Activated naive CD4-positive, alpha-beta T cell treated with anti-CD3 and anti-CD28 coated beads, Interleukin-2, amount 50 U/mL, for 16 hours (primary cell): Measurements from ENCODE around the gene CHD9.
"Not testable (repeated sequence)": the region's sequence is repeated elsewhere in the genome, so short reads cannot be mapped to it uniquely, and the experiment has no call there.

Experiments used
- DNase-seq: peaks from one replicate; pipeline ENCODE4 v3.0.0-alpha.2; 2020

Gene CHD9

GRCh38 chr16:53135329-53135728, 80.5 kb downstream of the CHD9 start:
- DNase-seq = no peak

- DNase-seq = no peak
Observed at GRCh38 chr16:53142823-53143568, 88.2 kb downstream of the CHD9 start.

- DNase-seq = no peak
Observed at GRCh38 chr16:53147500-53148065, 92.8 kb downstream of the CHD9 start.

GRCh38 chr16:53150769-53151168, 96.0 kb downstream of the CHD9 start:
- no peak for DNase-seq

- DNase-seq = no peak
Observed at GRCh38 chr16:53152329-53152728, 97.5 kb downstream of the CHD9 start.

GRCh38 chr16:53153130-53153529, 98.3 kb downstream of the CHD9 start:
- DNase-seq = no peak

- no peak for DNase-seq
Observed at GRCh38 chr16:53154513-53154912, 99.7 kb downstream of the CHD9 start.

- DNase-seq = no peak
Observed at GRCh38 chr16:53156516-53156915, 101.7 kb downstream of the CHD9 start.

GRCh38 chr16:53159781-53160436, 105.1 kb downstream of the CHD9 start:
- no peak for DNase-seq

GRCh38 chr16:53166099-53166498, 111.3 kb downstream of the CHD9 start:
- DNase-seq = no peak

GRCh38 chr16:53168744-53169143, 114.0 kb downstream of the CHD9 start:
- DNase-seq = no peak

GRCh38 chr16:53172517-53172916, 117.7 kb downstream of the CHD9 start:
- DNase-seq = no peak

- no peak for DNase-seq
Observed at GRCh38 chr16:53175118-53175517, 120.3 kb downstream of the CHD9 start.

GRCh38 chr16:53176434-53176833, 121.6 kb downstream of the CHD9 start:
- no peak for DNase-seq

- DNase-seq = no peak
Observed at GRCh38 chr16:53183442-53183841, 128.7 kb downstream of the CHD9 start.

GRCh38 chr16:53185741-53186140, 130.9 kb downstream of the CHD9 start:
- DNase-seq = not testable (repeated sequence)

- no peak for DNase-seq
Observed at GRCh38 chr16:53187775-53188174, 133.0 kb downstream of the CHD9 start.

- no peak for DNase-seq
Observed at GRCh38 chr16:53191413-53191812, 136.6 kb downstream of the CHD9 start.

GRCh38 chr16:53198933-53199332, 144.1 kb downstream of the CHD9 start:
- DNase-seq = no peak

- no peak for DNase-seq
Observed at GRCh38 chr16:53201900-53202299, 147.1 kb downstream of the CHD9 start.

- no peak for DNase-seq
Observed at GRCh38 chr16:53202398-53202797, 147.6 kb downstream of the CHD9 start.

- DNase-seq = no peak
Observed at GRCh38 chr16:53207810-53208752, 153.3 kb downstream of the CHD9 start.

GRCh38 chr16:53209429-53209828, 154.6 kb downstream of the CHD9 start:
- no peak for DNase-seq
